ENCODE measurements around the gene C9.

- no peak for TF ChIP-seq CTCF (conservative IDR thresholded peaks at IDR 0.05; ENCODE audit: low read depth in 2 of 2)
- no peak for TF ChIP-seq EZH2 (IDR thresholded peaks at IDR 0.05; ENCODE audit: low read depth, unreplicated experiment)
- no peak for TF ChIP-seq EZH2phosphoT487 (IDR thresholded peaks at IDR 0.05; ENCODE audit: unreplicated experiment)
- no peak for TF ChIP-seq CREB1 (CRISPR knock-in tag; IDR thresholded peaks at IDR 0.05; ENCODE audit: low read depth)
- no peak for TF ChIP-seq POLR2AphosphoS5 (IDR thresholded peaks at IDR 0.05; ENCODE audit: low read depth)
- TF ChIP-seq NANOG (IDR thresholded peaks at IDR 0.05; ENCODE audit: borderline replicate concordance), result no peak
- TF ChIP-seq ETS1 (IDR thresholded peaks at IDR 0.05), result no peak
- no peak for TF ChIP-seq ZNF462 (CRISPR knock-in tag; IDR thresholded peaks at IDR 0.05)
- no peak for TF ChIP-seq REST (IDR thresholded peaks at IDR 0.05; ENCODE audit: unreplicated experiment)
These were observed 115.2 kb downstream of the C9 start for GRCh38 chr5:39249069-39249468.

Measured in GM23338 (cell line).